Epithelial cell of proximal tubule (primary cell): ENCODE data around the gene SYT8. TPM values are rescaled to one million over a fixed set of nuclear protein-coding genes. Genes with fewer than 3 reads are reported as not detected.
"Not testable (repeated sequence)": the region's sequence is repeated elsewhere in the genome, so short reads cannot be mapped to it uniquely, and the experiment has no call there.

ENCODE experiments used
- DNase-seq: peaks from one replicate; pipeline ENCODE4 v3.0.0-alpha.2; 2011; ENCODE audit warnings: low read depth
- H3K4me3 ChIP-seq: 2 replicates; pipeline ENCODE4 v1.5.1; 2011; ENCODE audit warnings: low read depth, mild to moderate bottlenecking, low read length
- CTCF ChIP-seq: conservative IDR thresholded peaks from 2 replicates; pipeline ENCODE4 v1.5.1; 2012; ENCODE audit warnings: low read depth, mild to moderate bottlenecking, low read length
- total RNA-seq: library from RNA; depleted of rRNA; stranded (reverse); fragments of >200 nt; gene quantifications from 2 replicates; pipeline ENCODE4 v1.2.3, GENCODE V29; 2015

Gene SYT8
- total RNA-seq, 1 donor from 2014 or later = 0.81 TPM

- TF ChIP-seq CTCF = peak; percentile 74
- DNase-seq = no peak
- no peak overlapping the region for H3K4me3 ChIP-seq
Measured at GRCh38 chr11:1882265-1883238, 47.8 kb downstream of the SYT8 start.

DNA sequence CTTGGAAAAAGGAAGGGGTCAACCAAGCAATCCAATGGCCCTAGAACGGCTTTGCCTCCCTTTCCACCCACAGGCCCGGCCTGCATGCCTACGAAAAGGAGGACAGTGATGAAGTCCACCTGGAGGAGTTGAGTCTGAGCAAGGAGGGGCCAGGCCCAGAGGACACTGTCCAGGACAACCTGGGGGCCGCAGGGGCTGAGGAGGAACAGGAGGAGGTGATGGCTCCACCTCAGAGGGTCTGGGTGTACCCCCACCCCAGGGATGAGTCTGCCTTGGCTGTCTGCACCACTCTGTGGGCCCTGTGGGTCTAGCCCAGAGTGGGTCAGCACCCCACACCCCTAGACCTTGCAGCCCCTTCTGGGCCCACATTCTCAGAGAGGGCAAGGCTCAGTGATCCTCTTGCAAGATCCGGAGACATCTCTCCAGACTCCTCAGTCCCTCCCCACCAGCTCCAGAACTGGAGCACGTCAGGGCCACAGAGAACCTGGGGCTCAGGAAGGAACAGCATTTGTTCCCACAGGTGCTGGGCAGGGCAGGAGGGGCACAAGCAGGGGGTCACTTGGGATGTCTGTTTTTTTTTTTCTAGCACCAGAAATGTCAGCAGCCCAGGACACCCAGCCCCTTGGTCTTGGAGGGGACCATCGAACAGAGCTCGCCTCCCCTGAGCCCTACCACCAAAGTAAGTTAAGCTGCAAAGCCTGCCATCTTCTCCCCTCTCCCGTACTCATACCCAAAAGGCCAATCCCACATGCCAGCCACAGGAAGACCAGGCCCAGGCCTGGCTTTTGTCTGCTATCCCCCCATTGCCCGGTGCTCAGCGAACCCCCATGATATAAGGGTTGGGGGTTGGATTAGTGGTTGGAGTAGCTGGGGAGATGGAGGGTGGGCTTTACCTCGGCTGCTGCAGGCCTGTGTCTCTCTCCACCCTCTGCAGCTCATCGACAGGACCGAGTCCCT lies 48.8 kb downstream of the SYT8 start:
- no peak for DNase-seq
- no peak overlapping the region for H3K4me3 ChIP-seq
- TF ChIP-seq CTCF = no peak

DNA sequence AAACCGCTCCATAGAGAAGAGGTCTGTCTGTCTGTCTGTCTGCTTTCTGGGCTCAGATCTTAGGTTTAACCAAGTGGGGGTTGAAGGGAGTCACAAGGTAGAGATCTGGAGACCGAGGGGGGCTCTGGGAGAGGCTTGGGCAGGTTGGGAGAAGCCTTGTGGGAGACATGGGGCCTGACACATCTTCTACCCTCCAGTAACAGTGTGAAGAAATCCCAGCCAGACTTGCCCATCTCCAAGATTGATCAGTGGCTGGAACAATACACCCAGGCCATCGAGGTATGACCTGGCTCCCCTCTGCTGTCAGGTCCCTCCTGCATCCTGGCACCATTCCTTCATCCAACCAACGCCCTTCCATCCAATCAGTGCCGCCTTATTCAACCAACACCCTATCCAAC lies 49.5 kb downstream of the SYT8 start:
- DNase-seq = no peak
- TF ChIP-seq CTCF = no peak
- H3K4me3 ChIP-seq = no peak overlapping the region

GRCh38 chr11:1886551-1886950 lies 51.8 kb downstream of the SYT8 start:
- H3K4me3 ChIP-seq, DNase-seq: not testable (repeated sequence)

Other genes starting within 250 kb of the SYT8 start
- not detected in 2 replicates for gene KRTAP5-1, start 249.7 kb upstream of the SYT8 start, total RNA-seq
- not detected in 2 replicates for gene KRTAP5-2, start 236.7 kb upstream of the SYT8 start, total RNA-seq
- not detected in 2 replicates for gene KRTAP5-3, start 226.5 kb upstream of the SYT8 start, total RNA-seq
- not detected in 2 replicates for gene KRTAP5-4, start 212.9 kb upstream of the SYT8 start, total RNA-seq
- not detected in 2 replicates for gene KRTAP5-5, start 205.2 kb upstream of the SYT8 start, total RNA-seq
- gene KRTAP5-6, start 137.8 kb upstream of the SYT8 start, total RNA-seq = not detected in 2 replicates
- gene IFITM10, start 84.4 kb upstream of the SYT8 start, total RNA-seq = not detected in 2 replicates
- 192 and 211 TPM in 2 replicates for gene CTSD, start 71.1 kb upstream of the SYT8 start, total RNA-seq
- not detected in 2 replicates for gene TNNI2, start 4.0 kb downstream of the SYT8 start, total RNA-seq
- gene LSP1, start 18.1 kb downstream of the SYT8 start, total RNA-seq = 0.58 TPM in 1 of 2 replicates, not detected in the other
- not detected in 2 replicates for gene PRR33, start 56.9 kb downstream of the SYT8 start, total RNA-seq
- gene TNNT3, start 84.7 kb downstream of the SYT8 start, total RNA-seq = not detected in 2 replicates
- 92.1 and 251 TPM in 2 replicates for gene MRPL23, start 112.3 kb downstream of the SYT8 start, total RNA-seq
- gene H19, start 162.9 kb downstream of the SYT8 start, total RNA-seq = 0.36 and 11.8 TPM in 2 replicates